OCI-LY3 (cell line): ENCODE results near the gene TRPM5.

Experiments used
- EZH2phosphoT487 ChIP-seq: fragments of 200-600 bp; shearing (Covaris generic); IDR thresholded peaks from 2 replicates; pipeline ENCODE4 v1.6.1; 2018; ENCODE audit warnings: antibody characterized with exemption, mixed run types, low read depth
- TF ChIP-seq, protein P1 (sequence below): fragments of 200-600, 300-600 bp; sonication (generic); IDR thresholded peaks from 2 replicates; pipeline ENCODE4 v1.5.1; 2014; ENCODE audit warnings: antibody characterized with exemption, low read length, low read depth

- TF ChIP-seq, protein P1, sequence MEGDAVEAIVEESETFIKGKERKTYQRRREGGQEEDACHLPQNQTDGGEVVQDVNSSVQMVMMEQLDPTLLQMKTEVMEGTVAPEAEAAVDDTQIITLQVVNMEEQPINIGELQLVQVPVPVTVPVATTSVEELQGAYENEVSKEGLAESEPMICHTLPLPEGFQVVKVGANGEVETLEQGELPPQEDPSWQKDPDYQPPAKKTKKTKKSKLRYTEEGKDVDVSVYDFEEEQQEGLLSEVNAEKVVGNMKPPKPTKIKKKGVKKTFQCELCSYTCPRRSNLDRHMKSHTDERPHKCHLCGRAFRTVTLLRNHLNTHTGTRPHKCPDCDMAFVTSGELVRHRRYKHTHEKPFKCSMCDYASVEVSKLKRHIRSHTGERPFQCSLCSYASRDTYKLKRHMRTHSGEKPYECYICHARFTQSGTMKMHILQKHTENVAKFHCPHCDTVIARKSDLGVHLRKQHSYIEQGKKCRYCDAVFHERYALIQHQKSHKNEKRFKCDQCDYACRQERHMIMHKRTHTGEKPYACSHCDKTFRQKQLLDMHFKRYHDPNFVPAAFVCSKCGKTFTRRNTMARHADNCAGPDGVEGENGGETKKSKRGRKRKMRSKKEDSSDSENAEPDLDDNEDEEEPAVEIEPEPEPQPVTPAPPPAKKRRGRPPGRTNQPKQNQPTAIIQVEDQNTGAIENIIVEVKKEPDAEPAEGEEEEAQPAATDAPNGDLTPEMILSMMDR: no peak
- TF ChIP-seq EZH2phosphoT487: no peak
Observed at GRCh38 chr11:2448661-2449547, 4.6 kb upstream of the TRPM5 start.
